Peyer's patch (tissue), 4 donors: ENCODE data around the gene AP4M1. TPM values are rescaled to one million over a fixed set of nuclear protein-coding genes. Genes with fewer than 3 reads are reported as not detected.

Experiments
- DNase-seq, 3 donors: peaks; one replicate each; pipeline ENCODE4 v3.0.0-alpha.2; 2017 to 2019
- H3K27ac ChIP-seq, 4 donors: fragments of 200-600 bp; sonication (generic); one replicate each; pipeline ENCODE4 v1.5.1; 2016 to 2019
- H3K27me3 ChIP-seq, 2 donors: fragments of 200-600 bp; sonication (generic); one replicate each; pipeline ENCODE4 v1.5.1; 2019
- H3K36me3 ChIP-seq, 3 donors: fragments of 200-600 bp; sonication (generic); one replicate each; pipeline ENCODE4 v1.5.1; 2016 to 2019
- H3K4me1 ChIP-seq, 4 donors: fragments of 200-600 bp; sonication (generic); one replicate each; pipeline ENCODE4 v1.5.1; 2016 to 2019
- H3K4me3 ChIP-seq, 4 donors: fragments of 200-600 bp; sonication (generic); 1 replicate in 3 of 4; 2 replicates in 1 of 4; pipeline ENCODE4 v1.5.1; 2016 to 2019; ENCODE audit warnings: mild to moderate bottlenecking in 1 of 4
- H3K9me3 ChIP-seq, 4 donors: fragments of 200-600 bp; sonication (generic); one replicate each; pipeline ENCODE4 v1.5.1; 2016 to 2019; ENCODE audit warnings: mild to moderate bottlenecking in 1 of 4
- POLR2A ChIP-seq, 2 donors: fragments of 450-650 bp; IDR thresholded peaks; one replicate each; pipeline ENCODE4 v1.5.1; 2017; ENCODE audit warnings: antibody characterized with exemption in 2 of 2, mild to moderate bottlenecking in 2 of 2, moderate library complexity in 2 of 2
- total RNA-seq, 4 donors: library from RNA; depleted of rRNA; stranded (reverse); fragments of >200 nt; gene quantifications; one replicate each; pipeline ENCODE4 v1.1.0, GENCODE V29; 2016
- TF ChIP-seq, protein P1 (sequence below), 6 experiments: fragments of 450-650 bp in 4 of 6; fragments of 200-600 bp in 2 of 6; sonication (generic) in 1 of 6; IDR thresholded peaks; one replicate each; pipeline ENCODE4 v1.5.1; 2017 to 2019; ENCODE audit warnings: antibody characterized with exemption in 6 of 6, mild to moderate bottlenecking in 3 of 6, moderate library complexity in 1 of 6

The AP4M1 gene
- total RNA-seq, 4 donors from 2014 or later: 28.7 to 119 (median 33.6) TPM

DNA sequence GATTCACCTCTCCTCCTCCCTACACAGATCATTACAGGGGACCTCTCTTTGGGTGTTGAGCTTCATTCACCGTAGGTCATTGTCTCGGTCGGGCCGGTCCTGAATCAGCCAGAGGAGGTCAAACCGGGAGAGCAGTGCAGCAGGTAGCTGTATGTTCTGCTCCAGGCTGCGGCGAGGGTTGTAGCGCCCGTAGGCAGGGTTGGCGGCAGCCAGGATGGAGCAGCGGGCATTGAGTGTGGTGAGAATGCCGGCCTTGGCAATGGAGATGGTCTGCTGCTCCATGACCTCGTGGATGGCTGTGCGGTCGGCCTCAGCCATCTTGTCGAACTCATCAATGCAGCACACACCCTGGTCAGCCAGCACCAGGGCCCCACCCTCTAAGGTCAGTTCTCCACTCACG lies 5.7 kb upstream of the AP4M1 start:
- H3K27me3 ChIP-seq: no peaks in the 10 kb centered on the region
- H3K4me3 ChIP-seq: no peak overlapping the region
- TF ChIP-seq, protein P1, sequence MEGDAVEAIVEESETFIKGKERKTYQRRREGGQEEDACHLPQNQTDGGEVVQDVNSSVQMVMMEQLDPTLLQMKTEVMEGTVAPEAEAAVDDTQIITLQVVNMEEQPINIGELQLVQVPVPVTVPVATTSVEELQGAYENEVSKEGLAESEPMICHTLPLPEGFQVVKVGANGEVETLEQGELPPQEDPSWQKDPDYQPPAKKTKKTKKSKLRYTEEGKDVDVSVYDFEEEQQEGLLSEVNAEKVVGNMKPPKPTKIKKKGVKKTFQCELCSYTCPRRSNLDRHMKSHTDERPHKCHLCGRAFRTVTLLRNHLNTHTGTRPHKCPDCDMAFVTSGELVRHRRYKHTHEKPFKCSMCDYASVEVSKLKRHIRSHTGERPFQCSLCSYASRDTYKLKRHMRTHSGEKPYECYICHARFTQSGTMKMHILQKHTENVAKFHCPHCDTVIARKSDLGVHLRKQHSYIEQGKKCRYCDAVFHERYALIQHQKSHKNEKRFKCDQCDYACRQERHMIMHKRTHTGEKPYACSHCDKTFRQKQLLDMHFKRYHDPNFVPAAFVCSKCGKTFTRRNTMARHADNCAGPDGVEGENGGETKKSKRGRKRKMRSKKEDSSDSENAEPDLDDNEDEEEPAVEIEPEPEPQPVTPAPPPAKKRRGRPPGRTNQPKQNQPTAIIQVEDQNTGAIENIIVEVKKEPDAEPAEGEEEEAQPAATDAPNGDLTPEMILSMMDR (IDR thresholded peaks at IDR 0.05): no peak
- no peak for TF ChIP-seq POLR2A (IDR thresholded peaks at IDR 0.05)
- H3K36me3 ChIP-seq: peaks cover 0 to 89% (median 4%) of the 10 kb centered on the region in 3 donors
- H3K27ac ChIP-seq: no peak overlapping the region
- no peaks in the 10 kb centered on the region for H3K9me3 ChIP-seq
- H3K4me1 ChIP-seq: peaks cover 0 to 12% (median 3%) of the 10 kb centered on the region in 4 donors
- DNase-seq: no peak

DNA sequence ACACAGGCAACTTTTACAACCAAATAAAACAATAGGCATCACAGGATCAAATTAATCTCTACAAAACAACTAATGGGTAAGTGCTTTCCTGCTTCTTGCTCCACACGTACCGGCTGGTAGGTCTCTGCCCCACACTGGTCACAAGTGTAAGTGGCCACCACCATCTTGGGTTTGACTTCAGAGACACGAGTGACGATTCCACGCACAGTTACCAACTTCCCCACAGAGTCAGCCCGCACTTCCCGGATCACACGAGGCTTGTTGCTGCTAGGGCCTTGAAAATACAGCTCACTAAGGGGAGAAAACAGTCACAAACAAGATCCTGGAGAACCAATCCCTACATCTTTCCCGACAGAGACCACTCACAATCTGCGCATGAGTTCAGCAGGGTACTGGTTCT lies 2.5 kb upstream of the AP4M1 start:
- no peak for DNase-seq
- H3K27me3 ChIP-seq: no peaks in the 10 kb centered on the region
- peaks cover 0 to 66% (median 4%) of the 10 kb centered on the region in 3 donors for H3K36me3 ChIP-seq
- peaks cover 0 to 20% (median 5%) of the 10 kb centered on the region in 4 donors for H3K4me1 ChIP-seq
- H3K9me3 ChIP-seq: no peaks in the 10 kb centered on the region
- TF ChIP-seq, protein P1 (IDR thresholded peaks at IDR 0.05): no peak
- peak overlapping the region in 1 of 4 donors; percentile 13 for H3K27ac ChIP-seq
- no peak overlapping the region for H3K4me3 ChIP-seq

DNA sequence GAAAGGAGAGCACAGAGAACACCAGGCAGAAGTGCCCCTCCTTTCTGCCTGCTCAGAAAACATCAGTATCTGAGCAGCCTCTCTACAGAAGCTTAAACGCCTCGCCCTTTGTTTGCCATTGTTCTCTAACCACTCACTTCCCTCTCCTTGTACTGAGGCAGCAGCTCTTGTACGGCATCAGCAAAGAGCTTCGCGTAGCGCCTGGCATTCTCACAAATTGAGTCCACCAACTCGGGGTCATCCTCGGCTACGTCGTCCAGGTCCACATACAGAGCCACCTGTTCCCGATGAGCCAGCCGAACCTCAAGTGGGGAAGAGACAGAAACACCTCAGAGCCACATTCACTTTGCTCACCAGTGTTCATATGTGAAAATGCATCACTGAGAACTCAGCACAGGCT lies 2.0 kb upstream of the AP4M1 start:
- TF ChIP-seq, protein P1 (IDR thresholded peaks at IDR 0.05): no peak
- no peak for TF ChIP-seq POLR2A (IDR thresholded peaks at IDR 0.05)
- H3K27me3 ChIP-seq: no peaks in the 10 kb centered on the region
- no peak for DNase-seq
- peaks cover 0 to 20% (median 5%) of the 10 kb centered on the region in 4 donors for H3K4me1 ChIP-seq
- H3K9me3 ChIP-seq: no peaks in the 10 kb centered on the region
- H3K4me3 ChIP-seq: peak overlapping the region in 3 of 4 donors; percentile 82 to 98 (median 96)
- peaks cover 0 to 66% (median 4%) of the 10 kb centered on the region in 3 donors for H3K36me3 ChIP-seq
- H3K27ac ChIP-seq: peak overlapping the region in 2 of 4 donors; percentile 97 to 99

DNA sequence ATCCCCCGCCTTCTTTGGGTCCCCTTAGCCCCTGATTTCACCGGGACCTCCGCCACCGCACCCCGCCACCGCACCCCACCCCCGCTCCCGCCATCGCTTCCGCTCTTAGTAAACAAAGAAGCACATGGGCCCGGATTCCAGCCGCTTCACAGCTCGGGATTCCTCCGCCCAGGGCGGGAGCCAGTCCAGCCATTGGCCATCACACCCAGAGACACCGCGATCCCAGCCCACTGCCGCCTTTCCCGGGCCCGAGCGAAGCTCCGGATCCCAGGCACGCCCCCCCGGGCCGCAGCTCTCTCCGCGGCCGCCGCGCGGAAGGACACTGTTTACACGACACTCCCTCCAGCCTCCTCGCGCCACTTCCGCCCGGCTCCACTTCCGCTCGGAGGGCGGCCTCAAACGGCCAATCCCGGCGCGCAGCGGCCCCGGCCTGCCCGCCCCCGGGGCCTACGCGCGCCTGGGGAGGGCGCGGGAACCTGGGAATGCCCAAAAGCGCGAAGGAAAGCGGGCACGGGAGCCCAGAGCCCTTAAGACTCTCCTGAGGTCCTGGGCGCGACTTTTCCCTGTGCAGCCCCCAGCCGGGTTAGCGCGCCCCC lies 925 bp upstream of the AP4M1 start:
- Histone ChIP-seq H3K27me3 (no peaks in the 10 kb centered on the region), H3K27ac (peak overlapping the region; percentile 79 to 99 (median 97)), H3K9me3 (no peaks in the 10 kb centered on the region), H3K4me3 (peak overlapping the region; percentile 77 to 98 (median 89)), H3K36me3 (peaks cover 0 to 66% (median 4%) of the 10 kb centered on the region in 3 donors), H3K4me1 (peaks cover 0 to 20% (median 5%) of the 10 kb centered on the region in 4 donors)
- TF ChIP-seq, protein P1 (IDR thresholded peaks at IDR 0.05): peak in 1 of 6 experiments; percentile 25
- peak in 1 of 2 donors; percentile 39 for TF ChIP-seq POLR2A (IDR thresholded peaks at IDR 0.05)
- peak; percentile 83 to 96 (median 94) for DNase-seq

DNA sequence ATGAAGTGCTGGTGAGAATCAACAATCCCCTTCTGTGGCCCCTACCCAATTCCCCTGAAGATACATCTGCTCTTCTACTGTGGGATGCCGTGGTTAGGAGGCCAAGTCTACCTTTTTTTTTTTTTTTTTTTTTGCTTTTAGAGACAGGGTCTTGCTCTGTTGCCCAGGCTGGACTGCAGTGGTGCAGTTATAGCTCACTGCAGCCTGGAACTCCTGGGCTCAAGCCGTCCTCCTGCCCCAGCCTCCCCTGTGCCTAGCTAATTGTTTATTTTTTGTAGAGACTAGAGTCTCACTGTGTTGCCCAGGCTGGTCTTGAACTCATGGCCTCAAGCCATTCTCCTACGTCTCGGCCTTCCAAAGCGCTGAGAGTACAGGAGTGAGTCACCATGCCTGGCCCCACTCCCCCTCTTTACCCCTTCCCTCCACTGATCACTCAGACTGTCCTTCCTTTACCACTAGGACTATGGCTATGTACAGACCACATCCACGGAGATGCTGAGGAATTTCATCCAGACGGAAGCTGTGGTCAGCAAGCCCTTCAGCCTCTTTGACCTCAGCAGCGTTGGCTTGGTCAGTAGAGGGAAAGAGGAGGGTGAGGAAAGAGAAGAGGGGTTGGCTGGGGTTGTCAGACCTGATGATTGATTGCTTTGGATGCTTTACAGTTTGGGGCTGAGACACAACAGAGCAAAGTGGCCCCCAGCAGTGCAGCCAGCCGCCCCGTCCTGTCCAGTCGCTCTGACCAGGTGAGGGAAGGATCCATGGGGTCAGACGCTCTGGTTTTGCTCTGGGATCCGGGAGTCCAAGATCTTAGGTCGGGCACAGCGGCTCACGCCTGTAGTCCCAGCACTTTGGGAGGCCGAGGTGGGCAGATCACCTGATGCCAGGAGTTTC lies 1.8 kb downstream of the AP4M1 start:
- DNase-seq: no peak
- no peaks in the 10 kb centered on the region for H3K27me3 ChIP-seq
- no peak overlapping the region for H3K27ac ChIP-seq
- H3K4me1 ChIP-seq: peaks cover 0 to 20% (median 5%) of the 10 kb centered on the region in 4 donors
- TF ChIP-seq, protein P1 (IDR thresholded peaks at IDR 0.05): no peak
- no peak for TF ChIP-seq POLR2A (IDR thresholded peaks at IDR 0.05)
- H3K4me3 ChIP-seq: no peak overlapping the region
- H3K9me3 ChIP-seq: no peaks in the 10 kb centered on the region
- peaks cover 0 to 66% (median 3%) of the 10 kb centered on the region in 3 donors for H3K36me3 ChIP-seq
